Stimulated activated CD8-positive, alpha-beta memory T cell treated with anti-CD3 and anti-CD28 coated beads, Interleukin-12 subunit alpha, Interleukin-12 subunit beta, amount 100 ng/mL, for 24 hours (primary cell): ENCODE results near the gene ATG13.
A peak's percentile ranks its signal among the peaks of the same experiment; 100 is the strongest.
"Not testable (repeated sequence)": the region's sequence is repeated elsewhere in the genome, so short reads cannot be mapped to it uniquely, and the experiment has no call there.

ENCODE experiments used
- DNase-seq: peaks from one replicate; pipeline ENCODE4 v3.0.0-alpha.2; 2020; ENCODE audit errors: extremely low read depth

Gene ATG13

GRCh38 chr11:46697723-46698122 is 80.4 kb downstream of the ATG13 start:
- no peak for DNase-seq

- DNase-seq: no peak
These were observed 81.2 kb downstream of the ATG13 start for GRCh38 chr11:46698597-46698996.

GRCh38 chr11:46700241-46701077 is 83.1 kb downstream of the ATG13 start, which contains the start of the genes ARHGAP1 and ZNF408:
TSS of gene ARHGAP1 (minus strand) at chr11:46700619. CDS start at chr11:46696107, 4,512 bp downstream.
TSS of gene ZNF408 (plus strand) at chr11:46701031. CDS start at chr11:46701048, 17 bp downstream.
- peak; percentile 99 for DNase-seq

- DNase-seq: no peak
These were observed 83.8 kb downstream of the ATG13 start for GRCh38 chr11:46701078-46701654.

- no peak for DNase-seq
These were observed 87.8 kb downstream of the ATG13 start for GRCh38 chr11:46705070-46705688.

- no peak for DNase-seq
These were observed 89.5 kb downstream of the ATG13 start for GRCh38 chr11:46706886-46707285.

GRCh38 chr11:46709351-46709750 is 92.0 kb downstream of the ATG13 start:
- DNase-seq: not testable (repeated sequence)

GRCh38 chr11:46710821-46711269 is 93.5 kb downstream of the ATG13 start:
- no peak for DNase-seq

GRCh38 chr11:46711303-46711702 is 94.0 kb downstream of the ATG13 start:
- DNase-seq: no peak

- no peak for DNase-seq
These were observed 95.7 kb downstream of the ATG13 start for GRCh38 chr11:46712874-46713576.

GRCh38 chr11:46717825-46718154 is 100.4 kb downstream of the ATG13 start:
- not testable (repeated sequence) for DNase-seq

- no peak for DNase-seq
These were observed 101.0 kb downstream of the ATG13 start for GRCh38 chr11:46718155-46719019.

- DNase-seq: no peak
These were observed 101.7 kb downstream of the ATG13 start, which contains the start of gene F2 for GRCh38 chr11:46719048-46719542. TSS of gene F2 (plus strand) at chr11:46719213. CDS start at chr11:46719236, 23 bp downstream.

GRCh38 chr11:46719543-46720218 is 102.3 kb downstream of the ATG13 start:
- no peak for DNase-seq

- no peak for DNase-seq
These were observed 103.9 kb downstream of the ATG13 start for GRCh38 chr11:46721286-46721685.

- no peak for DNase-seq
These were observed 105.4 kb downstream of the ATG13 start for GRCh38 chr11:46722566-46723358.

GRCh38 chr11:46723359-46723680 is 106.0 kb downstream of the ATG13 start:
- no peak for DNase-seq

- DNase-seq: no peak
These were observed 106.7 kb downstream of the ATG13 start for GRCh38 chr11:46724088-46724487.
